T-helper 17 cell (primary cell): ENCODE measurements around the gene ENTPD5. TPM values are rescaled to one million over a fixed set of nuclear protein-coding genes. Genes with fewer than 3 reads are reported as not detected.

Experiments used
- ATAC-seq: fragments of 150-1000 bp; cut with Tn5 transposase; 2 replicates; pipeline ENCODE4 v1.10.0; 2021; ENCODE audit warnings: mild to moderate bottlenecking, moderate library complexity
- DNase-seq, 3 donors: peaks; one replicate each; pipeline versions ENCODE4 v3.0.0 to v3.0.0-alpha.2; 2020 to 2021
- H3K9me3 ChIP-seq: one replicate; pipeline ENCODE4 v1.7.0; 2013; ENCODE audit warnings: low read length, mild to moderate bottlenecking; ENCODE audit not compliant: control insufficient read depth, poor library complexity, severe bottlenecking
- H3K27ac Mint-ChIP-seq: one replicate; pipeline ENCODE4 v1.8.0; 2022; ENCODE audit warnings: mild to moderate bottlenecking, moderate library complexity, mixed read lengths
- H3K27me3 Mint-ChIP-seq: one replicate; pipeline ENCODE4 v1.8.0; 2022; ENCODE audit warnings: mixed read lengths
- H3K36me3 Mint-ChIP-seq: one replicate; pipeline ENCODE4 v1.8.0; 2022; ENCODE audit warnings: low read depth, mixed read lengths
- H3K4me1 Mint-ChIP-seq: one replicate; pipeline ENCODE4 v1.8.0; 2022; ENCODE audit warnings: mild to moderate bottlenecking, mixed read lengths
- H3K4me3 Mint-ChIP-seq: one replicate; pipeline ENCODE4 v1.8.0; 2022; ENCODE audit warnings: mild to moderate bottlenecking, moderate library complexity, mixed read lengths
- total RNA-seq, 4 donors: library from RNA in 2 of 4; stranded (reverse) in 2 of 4; gene quantifications; one replicate each; pipeline ENCODE4 v1.2.3 and lab custom pipeline; 2022 to 2026

Gene ENTPD5
- total RNA-seq, result 1 to 10 TPM; 8.3 to 8.9 TPM
- total RNA-seq (lab: John Stamatoyannopoulos, UW), result 15.1 to 18.5 reads per million in 2 donors

- Mint-ChIP-seq H3K36me3 (no peaks in the 10 kb centered on the region), H3K27ac (peak within 1 kb of the TSS; percentile 93), H3K4me1 (peaks cover 8% of the 10 kb centered on the region)
Measured at GRCh38 chr14:74018586-74019407, at the start of gene ENTPD5, which contains the start of gene BBOF1. TSS of gene ENTPD5 (minus strand) at chr14:74019288. CDS start at chr14:73988102, 31,186 bp downstream. TSS of gene BBOF1 (plus strand) at chr14:74019349. CDS start at chr14:74019479, 130 bp downstream.

GRCh38 chr14:74065746-74066575, 46.9 kb upstream of the ENTPD5 start:
- ATAC-seq (no peak), DNase-seq (no peak)
- no peaks in the 10 kb centered on the region for H3K4me1 Mint-ChIP-seq
- peaks cover 4% of the 10 kb centered on the region for H3K36me3 Mint-ChIP-seq
- H3K4me3 Mint-ChIP-seq, result no peak overlapping the region
- H3K27me3 Mint-ChIP-seq, result no peaks in the 10 kb centered on the region
- H3K27ac Mint-ChIP-seq, result no peak overlapping the region
- H3K9me3 ChIP-seq, result no peaks in the 10 kb centered on the region

More at GRCh38 chr14:74018586-74019407, at the start of gene ENTPD5, which contains the start of gene BBOF1:
- DNase-seq, result peak; percentile 81 to 88 (median 85)
- H3K9me3 ChIP-seq, result no peaks in the 10 kb centered on the region
- Mint-ChIP-seq H3K27me3 (no peaks in the 10 kb centered on the region), H3K4me3 (peak within 1 kb of the TSS; percentile 95)
- ATAC-seq, result peak; percentile 96

- no peak overlapping the region for H3K27ac Mint-ChIP-seq
- no peaks in the 10 kb centered on the region for H3K27me3 Mint-ChIP-seq
- no peaks in the 10 kb centered on the region for H3K9me3 ChIP-seq
- ATAC-seq, result no peak
- no peak overlapping the region for H3K4me3 Mint-ChIP-seq
- no peaks in the 10 kb centered on the region for H3K4me1 Mint-ChIP-seq
- H3K36me3 Mint-ChIP-seq, result peaks cover 8% of the 10 kb centered on the region
- DNase-seq, result no peak
Measured at GRCh38 chr14:74064883-74065282, 45.8 kb upstream of the ENTPD5 start.

GRCh38 chr14:74064426-74064825, 45.3 kb upstream of the ENTPD5 start:
- Mint-ChIP-seq H3K4me3 (no peak overlapping the region), H3K36me3 (peaks cover 8% of the 10 kb centered on the region), H3K27ac (no peak overlapping the region), H3K4me1 (no peaks in the 10 kb centered on the region), H3K27me3 (no peaks in the 10 kb centered on the region)
- H3K9me3 ChIP-seq, result no peaks in the 10 kb centered on the region
- no peak for DNase-seq
- ATAC-seq, result no peak

- Mint-ChIP-seq H3K4me3 (no peak overlapping the region), H3K27ac (no peak overlapping the region), H3K36me3 (peaks cover 8% of the 10 kb centered on the region), H3K27me3 (no peaks in the 10 kb centered on the region), H3K4me1 (no peaks in the 10 kb centered on the region)
- no peaks in the 10 kb centered on the region for H3K9me3 ChIP-seq
- DNase-seq (no peak), ATAC-seq (no peak)
Measured at GRCh38 chr14:74062809-74063150, 43.7 kb upstream of the ENTPD5 start.

- Mint-ChIP-seq H3K36me3 (peaks cover 2% of the 10 kb centered on the region), H3K27me3 (no peaks in the 10 kb centered on the region), H3K27ac (no peak overlapping the region), H3K4me1 (peaks cover 3% of the 10 kb centered on the region), H3K4me3 (no peak overlapping the region)
- no peak for ATAC-seq
- H3K9me3 ChIP-seq, result no peaks in the 10 kb centered on the region
- DNase-seq, result no peak
Measured at GRCh38 chr14:74049876-74050495, 30.9 kb upstream of the ENTPD5 start.

GRCh38 chr14:74048281-74048680, 29.2 kb upstream of the ENTPD5 start:
- ATAC-seq, result no peak
- H3K9me3 ChIP-seq, result no peaks in the 10 kb centered on the region
- Mint-ChIP-seq H3K36me3 (peaks cover 2% of the 10 kb centered on the region), H3K4me3 (no peak overlapping the region), H3K27me3 (no peaks in the 10 kb centered on the region), H3K27ac (no peak overlapping the region), H3K4me1 (peaks cover 3% of the 10 kb centered on the region)
- DNase-seq, result no peak

GRCh38 chr14:74045522-74045921, 26.4 kb upstream of the ENTPD5 start:
- no peak overlapping the region for H3K4me3 Mint-ChIP-seq
- no peaks in the 10 kb centered on the region for H3K27me3 Mint-ChIP-seq
- DNase-seq (no peak), ATAC-seq (no peak)
- peaks cover 2% of the 10 kb centered on the region for H3K36me3 Mint-ChIP-seq
- no peaks in the 10 kb centered on the region for H3K9me3 ChIP-seq
- peaks cover 3% of the 10 kb centered on the region for H3K4me1 Mint-ChIP-seq
- H3K27ac Mint-ChIP-seq, result no peak overlapping the region

GRCh38 chr14:74042296-74042695, 23.2 kb upstream of the ENTPD5 start:
- ATAC-seq (no peak), DNase-seq (no peak)
- Mint-ChIP-seq H3K36me3 (peaks cover 2% of the 10 kb centered on the region), H3K4me1 (peaks cover 2% of the 10 kb centered on the region), H3K27ac (no peak overlapping the region), H3K4me3 (no peak overlapping the region), H3K27me3 (no peaks in the 10 kb centered on the region)
- H3K9me3 ChIP-seq, result no peaks in the 10 kb centered on the region

GRCh38 chr14:74038020-74038859, 19.2 kb upstream of the ENTPD5 start:
- H3K36me3 Mint-ChIP-seq, result peaks cover 2% of the 10 kb centered on the region
- H3K4me3 Mint-ChIP-seq, result no peak overlapping the region
- H3K27ac Mint-ChIP-seq, result no peak overlapping the region
- H3K27me3 Mint-ChIP-seq, result no peaks in the 10 kb centered on the region
- H3K9me3 ChIP-seq, result no peaks in the 10 kb centered on the region
- ATAC-seq, result peak; percentile 48
- no peak for DNase-seq
- peaks cover 2% of the 10 kb centered on the region for H3K4me1 Mint-ChIP-seq

GRCh38 chr14:74035556-74035955, 16.5 kb upstream of the ENTPD5 start:
- Mint-ChIP-seq H3K27me3 (no peaks in the 10 kb centered on the region), H3K4me1 (peaks cover 2% of the 10 kb centered on the region), H3K36me3 (peaks cover 4% of the 10 kb centered on the region), H3K4me3 (no peak overlapping the region), H3K27ac (no peak overlapping the region)
- ATAC-seq, result no peak
- DNase-seq, result no peak
- no peaks in the 10 kb centered on the region for H3K9me3 ChIP-seq

- H3K4me3 Mint-ChIP-seq, result no peak overlapping the region
- no peak for DNase-seq
- peaks cover 4% of the 10 kb centered on the region for H3K36me3 Mint-ChIP-seq
- H3K9me3 ChIP-seq, result no peaks in the 10 kb centered on the region
- H3K27me3 Mint-ChIP-seq, result no peaks in the 10 kb centered on the region
- H3K27ac Mint-ChIP-seq, result no peak overlapping the region
- H3K4me1 Mint-ChIP-seq, result peaks cover 2% of the 10 kb centered on the region
- ATAC-seq, result no peak
Measured at GRCh38 chr14:74034572-74034971, 15.5 kb upstream of the ENTPD5 start.
